ENCODE data around the gene NYNRIN. TPM values are rescaled to one million over a fixed set of nuclear protein-coding genes. Genes with fewer than 3 reads are reported as not detected.
A peak's percentile ranks its signal among the peaks of the same experiment; 100 is the strongest.
"Not testable (repeated sequence)": the region's sequence is repeated elsewhere in the genome, so short reads cannot be mapped to it uniquely, and the experiment has no call there.

The NYNRIN gene
- total RNA-seq (0.22 TPM), polyA plus RNA-seq (under 1 TPM in 1 of 4 donors, not detected in 3; 0.02 TPM)

DNA sequence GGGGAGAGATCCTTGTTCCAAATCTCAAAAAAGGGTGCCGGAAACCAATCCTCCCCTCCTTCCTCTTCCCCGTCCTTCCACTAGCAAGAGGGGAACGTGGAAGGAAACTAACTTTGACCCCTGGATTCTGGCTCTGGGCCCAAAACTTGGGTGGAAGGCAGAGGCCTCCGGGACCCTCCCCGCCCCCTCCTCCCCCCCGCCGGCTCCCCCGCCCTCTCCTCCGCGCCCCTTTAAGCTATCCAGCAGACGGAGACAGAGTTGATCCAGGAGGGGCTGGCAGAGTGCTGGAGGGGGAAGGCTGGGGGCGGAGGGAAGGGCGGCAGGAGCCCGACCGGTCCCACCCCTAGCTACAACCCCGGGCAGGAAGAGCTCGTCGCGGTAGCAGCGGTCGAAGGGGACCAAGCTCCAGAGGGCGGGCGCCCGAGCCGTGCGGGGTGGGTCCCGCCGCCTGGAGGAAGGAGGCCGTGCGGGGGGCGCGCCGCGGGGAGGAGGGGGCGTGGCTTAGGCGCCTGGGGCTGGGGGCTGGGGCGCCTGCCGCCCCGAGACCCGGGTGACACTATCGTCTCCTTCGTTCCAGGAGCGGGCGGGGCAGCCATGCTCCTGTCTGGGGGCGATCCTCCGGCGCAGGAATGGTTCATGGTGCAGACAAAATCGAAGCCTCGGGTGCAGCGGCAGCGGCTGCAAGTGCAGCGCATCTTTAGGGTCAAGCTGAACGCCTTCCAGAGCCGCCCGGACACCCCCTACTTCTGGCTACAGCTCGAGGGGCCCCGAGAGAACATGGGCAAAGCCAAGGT lies at the start of gene NYNRIN:
NYNRIN (plus strand) TSS at position 351 of the 794 bp plus-strand sequence; CDS start at position 595, 244 bp downstream.
- Histone ChIP-seq H3K36me3 (ENCODE audit: control insufficient read depth, insufficient read depth, low read length) (no peaks in the 10 kb centered on the region), H3K4me1 (ENCODE audit: control insufficient read depth, insufficient read depth, low read length, poor library complexity, severe bottlenecking) (peaks cover 10% of the 10 kb centered on the region), H3K9me3 (ENCODE audit: control insufficient read depth in 2 of 2, low read length in 2 of 2) (no peaks in the 10 kb centered on the region), H3K4me3 (ENCODE audit: low read depth, low read length) (no peak within 1 kb of the TSS), H3K27me3 (ENCODE audit: control insufficient read depth, insufficient read depth, low read length) (peaks cover 2% of the 10 kb centered on the region), H3K27ac (ENCODE audit: insufficient read depth, low read length, poor library complexity, severe bottlenecking) (no peak within 1 kb of the TSS)
- Mint-ChIP-seq H3K9me3 (peaks cover 0 to 1% (median 0%) of the 10 kb centered on the region in 7 donors), H3K27me3 (peaks cover 58% of the 10 kb centered on the region), H3K4me1 (peaks cover 0 to 11% (median 4%) of the 10 kb centered on the region in 4 donors), H3K27ac (peak within 1 kb of the TSS in 2 of 3 donors; percentile 1 to 44), H3K36me3 (no peaks in the 10 kb centered on the region), H3K4me3 (peak within 1 kb of the TSS in 2 of 4 donors; percentile 61 to 65)
- DNase-seq (peak; percentile 12 to 34 (median 15)), ATAC-seq (ENCODE audit: low read depth in 2 of 2) (peak; percentile 38 to 60)

- H3K4me3 ChIP-seq (ENCODE audit: low read depth, low read length): no peak overlapping the region
- H3K27me3 Mint-ChIP-seq: peaks cover 54% of the 10 kb centered on the region
- no peaks in the 10 kb centered on the region for H3K4me1 ChIP-seq (ENCODE audit: control insufficient read depth, insufficient read depth, low read length, poor library complexity, severe bottlenecking)
- H3K36me3 Mint-ChIP-seq: peaks cover 4% of the 10 kb centered on the region
- H3K27ac Mint-ChIP-seq: no peak overlapping the region
- DNase-seq (no peak), ATAC-seq (ENCODE audit: low read depth in 2 of 2) (no peak)
- H3K27me3 ChIP-seq (ENCODE audit: control insufficient read depth, insufficient read depth, low read length): peaks cover 25% of the 10 kb centered on the region
- H3K4me3 Mint-ChIP-seq: no peak overlapping the region
- H3K9me3 Mint-ChIP-seq: no peaks in the 10 kb centered on the region
- H3K4me1 Mint-ChIP-seq: peaks cover 0 to 3% (median 0%) of the 10 kb centered on the region in 4 donors
- no peak overlapping the region for H3K27ac ChIP-seq (ENCODE audit: insufficient read depth, low read length, poor library complexity, severe bottlenecking)
- H3K9me3 ChIP-seq (ENCODE audit: control insufficient read depth in 2 of 2, low read length in 2 of 2): no peaks in the 10 kb centered on the region
- H3K36me3 ChIP-seq (ENCODE audit: control insufficient read depth, insufficient read depth, low read length): no peaks in the 10 kb centered on the region
Observed at GRCh38 chr14:24349742-24350141, 49.1 kb upstream of the NYNRIN start.

GRCh38 chr14:24351517-24351916 lies 47.3 kb upstream of the NYNRIN start:
- Mint-ChIP-seq H3K36me3 (peaks cover 4% of the 10 kb centered on the region), H3K9me3 (no peaks in the 10 kb centered on the region), H3K27me3 (peaks cover 40% of the 10 kb centered on the region), H3K27ac (no peak overlapping the region), H3K4me3 (no peak overlapping the region), H3K4me1 (peaks cover 0 to 3% (median 0%) of the 10 kb centered on the region in 4 donors)
- H3K36me3 ChIP-seq (ENCODE audit: control insufficient read depth, insufficient read depth, low read length): no peaks in the 10 kb centered on the region
- DNase-seq (no peak), ATAC-seq (ENCODE audit: low read depth in 2 of 2) (no peak)
- H3K27ac ChIP-seq (ENCODE audit: insufficient read depth, low read length, poor library complexity, severe bottlenecking): no peak overlapping the region
- H3K9me3 ChIP-seq (ENCODE audit: control insufficient read depth in 2 of 2, low read length in 2 of 2): no peaks in the 10 kb centered on the region
- H3K27me3 ChIP-seq (ENCODE audit: control insufficient read depth, insufficient read depth, low read length): peaks cover 27% of the 10 kb centered on the region
- no peak overlapping the region for H3K4me3 ChIP-seq (ENCODE audit: low read depth, low read length)
- no peaks in the 10 kb centered on the region for H3K4me1 ChIP-seq (ENCODE audit: control insufficient read depth, insufficient read depth, low read length, poor library complexity, severe bottlenecking)

GRCh38 chr14:24353559-24354481 lies 45.0 kb upstream of the NYNRIN start:
- ATAC-seq (ENCODE audit: low read depth in 2 of 2) (no peak), DNase-seq (no peak)
- no peaks in the 10 kb centered on the region for H3K36me3 ChIP-seq (ENCODE audit: control insufficient read depth, insufficient read depth, low read length)
- Mint-ChIP-seq H3K9me3 (no peaks in the 10 kb centered on the region), H3K27ac (peak overlapping the region in 1 of 3 donors; percentile 16), H3K4me3 (no peak overlapping the region), H3K27me3 (peaks cover 39% of the 10 kb centered on the region), H3K4me1 (peaks cover 0 to 3% (median 0%) of the 10 kb centered on the region in 4 donors), H3K36me3 (peaks cover 4% of the 10 kb centered on the region)
- no peaks in the 10 kb centered on the region for H3K4me1 ChIP-seq (ENCODE audit: control insufficient read depth, insufficient read depth, low read length, poor library complexity, severe bottlenecking)
- no peak overlapping the region for H3K4me3 ChIP-seq (ENCODE audit: low read depth, low read length)
- H3K9me3 ChIP-seq (ENCODE audit: control insufficient read depth in 2 of 2, low read length in 2 of 2): no peaks in the 10 kb centered on the region
- no peak overlapping the region for H3K27ac ChIP-seq (ENCODE audit: insufficient read depth, low read length, poor library complexity, severe bottlenecking)
- H3K27me3 ChIP-seq (ENCODE audit: control insufficient read depth, insufficient read depth, low read length): peaks cover 23% of the 10 kb centered on the region

DNA sequence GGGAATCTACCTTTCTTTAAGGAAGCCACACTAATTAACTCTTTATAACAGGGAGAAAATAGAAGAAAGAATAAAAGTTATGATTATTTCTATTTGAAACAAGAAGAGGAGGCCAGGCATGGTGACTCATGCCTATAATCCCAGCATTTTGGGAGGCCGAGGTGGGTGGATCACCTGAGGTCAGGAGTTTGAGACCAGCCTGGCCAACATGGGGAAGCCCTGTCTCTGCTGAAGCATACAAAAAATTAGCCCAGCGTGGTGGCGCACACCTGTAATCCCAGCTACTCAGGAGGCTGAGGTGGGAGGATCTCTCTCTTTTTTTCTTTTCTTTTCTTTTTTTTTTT lies 44.3 kb upstream of the NYNRIN start:
- ATAC-seq (ENCODE audit: low read depth in 2 of 2); H3K4me3 ChIP-seq (ENCODE audit: low read depth, low read length); H3K4me3 Mint-ChIP-seq; H3K27ac ChIP-seq (ENCODE audit: insufficient read depth, low read length, poor library complexity, severe bottlenecking); H3K9me3 Mint-ChIP-seq; H3K36me3 Mint-ChIP-seq; DNase-seq; H3K4me1 Mint-ChIP-seq; H3K36me3 ChIP-seq (ENCODE audit: control insufficient read depth, insufficient read depth, low read length); H3K9me3 ChIP-seq (ENCODE audit: control insufficient read depth in 2 of 2, low read length in 2 of 2); H3K27ac Mint-ChIP-seq; H3K4me1 ChIP-seq (ENCODE audit: control insufficient read depth, insufficient read depth, low read length, poor library complexity, severe bottlenecking): not testable (repeated sequence)
- peaks cover 39% of the 10 kb centered on the region for H3K27me3 Mint-ChIP-seq
- peaks cover 22% of the 10 kb centered on the region for H3K27me3 ChIP-seq (ENCODE audit: control insufficient read depth, insufficient read depth, low read length)

GRCh38 chr14:24355009-24355408 lies 43.8 kb upstream of the NYNRIN start:
- H3K9me3 ChIP-seq (ENCODE audit: control insufficient read depth in 2 of 2, low read length in 2 of 2): no peaks in the 10 kb centered on the region
- Mint-ChIP-seq H3K27me3 (peaks cover 37% of the 10 kb centered on the region), H3K27ac (no peak overlapping the region), H3K4me1 (peaks cover 0 to 3% (median 0%) of the 10 kb centered on the region in 4 donors), H3K4me3 (no peak overlapping the region), H3K9me3 (peaks cover 0 to 6% (median 0%) of the 10 kb centered on the region in 7 donors), H3K36me3 (no peaks in the 10 kb centered on the region)
- H3K4me3 ChIP-seq (ENCODE audit: low read depth, low read length): no peak overlapping the region
- ATAC-seq (ENCODE audit: low read depth in 2 of 2) (no peak), DNase-seq (no peak)
- H3K4me1 ChIP-seq (ENCODE audit: control insufficient read depth, insufficient read depth, low read length, poor library complexity, severe bottlenecking): no peaks in the 10 kb centered on the region
- H3K27me3 ChIP-seq (ENCODE audit: control insufficient read depth, insufficient read depth, low read length): peaks cover 21% of the 10 kb centered on the region
- no peak overlapping the region for H3K27ac ChIP-seq (ENCODE audit: insufficient read depth, low read length, poor library complexity, severe bottlenecking)
- H3K36me3 ChIP-seq (ENCODE audit: control insufficient read depth, insufficient read depth, low read length): no peaks in the 10 kb centered on the region

DNA sequence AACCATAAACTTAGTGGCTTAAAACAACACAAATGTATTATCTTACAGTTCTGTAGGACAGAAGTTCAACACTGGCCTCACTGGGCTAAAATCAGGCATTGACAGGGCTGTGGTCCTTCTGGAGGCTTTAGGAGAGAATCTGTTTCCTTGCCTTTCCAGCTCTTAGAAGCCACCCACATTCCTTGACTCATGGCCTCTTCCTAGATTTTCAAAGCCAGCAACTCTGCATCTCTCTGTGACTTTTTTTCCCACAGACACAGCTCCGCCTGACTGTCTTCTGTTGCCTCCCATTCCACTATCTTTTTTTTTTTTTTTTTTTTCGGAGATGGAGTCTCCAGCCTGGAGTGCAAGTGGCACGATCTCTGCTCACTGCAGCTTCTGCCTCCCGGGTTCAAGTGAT lies 42.6 kb upstream of the NYNRIN start:
- no peak for ATAC-seq (ENCODE audit: low read depth in 2 of 2)
- no peak overlapping the region for H3K4me3 ChIP-seq (ENCODE audit: low read depth, low read length)
- H3K9me3 Mint-ChIP-seq: peaks cover 0 to 6% (median 3%) of the 10 kb centered on the region in 7 donors
- H3K4me1 ChIP-seq (ENCODE audit: control insufficient read depth, insufficient read depth, low read length, poor library complexity, severe bottlenecking): no peaks in the 10 kb centered on the region
- no peaks in the 10 kb centered on the region for H3K36me3 ChIP-seq (ENCODE audit: control insufficient read depth, insufficient read depth, low read length)
- peaks cover 0 to 3% (median 0%) of the 10 kb centered on the region in 4 donors for H3K4me1 Mint-ChIP-seq
- no peak overlapping the region for H3K4me3 Mint-ChIP-seq
- H3K27me3 Mint-ChIP-seq: peaks cover 35% of the 10 kb centered on the region
- no peaks in the 10 kb centered on the region for H3K36me3 Mint-ChIP-seq
- no peaks in the 10 kb centered on the region for H3K9me3 ChIP-seq (ENCODE audit: control insufficient read depth in 2 of 2, low read length in 2 of 2)
- H3K27ac Mint-ChIP-seq: no peak overlapping the region
- no peak overlapping the region for H3K27ac ChIP-seq (ENCODE audit: insufficient read depth, low read length, poor library complexity, severe bottlenecking)
- peaks cover 20% of the 10 kb centered on the region for H3K27me3 ChIP-seq (ENCODE audit: control insufficient read depth, insufficient read depth, low read length)
- DNase-seq: no peak

Data from CD4-positive, CD25-positive, alpha-beta regulatory T cell (primary cell).